ENCODE results near the gene SLC9A9. TPM values are rescaled to one million over a fixed set of nuclear protein-coding genes. Genes with fewer than 3 reads are reported as not detected.

SLC9A9 gene
- total RNA-seq, 1 experiment from 2014 or later, result 2.2 TPM

DNA sequence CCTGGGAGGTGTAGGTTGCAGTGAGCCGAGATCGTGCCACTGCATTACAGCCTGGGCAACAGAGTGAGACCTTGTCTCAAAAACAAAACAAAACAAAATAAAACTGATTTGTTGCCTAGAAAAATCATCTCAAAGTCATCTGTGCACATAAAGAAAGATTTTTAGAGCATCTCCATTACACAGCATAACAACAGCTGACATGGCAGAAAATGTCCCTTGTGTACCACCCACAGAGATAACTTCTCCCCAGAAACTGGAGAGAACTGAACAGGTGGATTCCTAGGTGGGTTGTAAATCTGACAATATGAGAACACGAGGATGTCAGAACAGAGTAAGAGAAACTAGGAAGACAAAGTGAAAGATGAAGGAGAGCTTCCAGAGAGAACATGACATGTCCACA is 207.5 kb downstream of the SLC9A9 start:
- peaks cover 20% of the 10 kb centered on the region for H3K9me3 ChIP-seq (ENCODE audit: low read length)
- no peaks in the 10 kb centered on the region for H4K20me1 ChIP-seq (ENCODE audit: insufficient read depth, low read depth, low read length)
- no peaks in the 10 kb centered on the region for H3K9me2 ChIP-seq (replicated peaks; ENCODE audit: insufficient read depth, low read length)
- H3K36me3 ChIP-seq (ENCODE audit: insufficient read depth, low read length), result no peaks in the 10 kb centered on the region; the same call in 1 of the 2 replicates
- no peak for DNase-seq
- no peak overlapping the region for H2AFZ ChIP-seq (ENCODE audit: low read length)
- H3K27me3 ChIP-seq (ENCODE audit: low read length), result no peaks in the 10 kb centered on the region
- peaks cover 19% of the 10 kb centered on the region for H3K4me1 ChIP-seq (ENCODE audit: low read length)
- no peak overlapping the region for H3K4me2 ChIP-seq (ENCODE audit: low read depth, low read length, poor library complexity, severe bottlenecking)
- H3K9ac ChIP-seq (ENCODE audit: low read length), result no peak overlapping the region
- no peak overlapping the region for H3K27ac ChIP-seq (ENCODE audit: low read length)
- no peak overlapping the region for H3K4me3 ChIP-seq (ENCODE audit: low read length)
- H3K79me2 ChIP-seq (ENCODE audit: low read length), result no peaks in the 10 kb centered on the region

DNA sequence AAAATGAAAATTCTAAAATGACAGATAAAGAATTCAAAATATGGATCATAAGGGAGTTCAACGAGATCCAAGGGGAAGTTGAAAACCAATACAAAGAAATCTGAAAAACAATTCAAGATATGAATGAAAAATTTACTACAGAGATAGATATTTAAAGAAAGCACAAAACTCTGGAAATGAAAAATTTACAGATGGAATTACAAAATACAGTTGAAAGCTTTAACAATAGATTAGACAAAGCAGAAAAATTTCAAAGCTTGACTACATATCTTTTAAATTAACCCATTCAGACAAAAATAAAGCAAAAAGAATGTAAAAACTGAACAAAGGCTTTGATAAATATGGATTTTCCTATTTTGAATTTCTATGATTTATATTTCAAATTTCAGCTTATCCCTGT is 211.1 kb downstream of the SLC9A9 start:
- DNase-seq, result peak; percentile 70
- H3K4me1 ChIP-seq (ENCODE audit: low read length), result no peaks in the 10 kb centered on the region
- no peak overlapping the region for H3K4me2 ChIP-seq (ENCODE audit: low read depth, low read length, poor library complexity, severe bottlenecking)
- H3K79me2 ChIP-seq (ENCODE audit: low read length), result no peaks in the 10 kb centered on the region
- H3K9me2 ChIP-seq (replicated peaks; ENCODE audit: insufficient read depth, low read length), result no peaks in the 10 kb centered on the region
- peaks cover 20% of the 10 kb centered on the region for H3K9me3 ChIP-seq (ENCODE audit: low read length)
- H4K20me1 ChIP-seq (ENCODE audit: insufficient read depth, low read depth, low read length), result no peaks in the 10 kb centered on the region
- H3K9ac ChIP-seq (ENCODE audit: low read length), result no peak overlapping the region
- no peak overlapping the region for H3K4me3 ChIP-seq (ENCODE audit: low read length)
- no peak overlapping the region for H3K27ac ChIP-seq (ENCODE audit: low read length)
- no peak overlapping the region for H2AFZ ChIP-seq (ENCODE audit: low read length)
- no peaks in the 10 kb centered on the region for H3K27me3 ChIP-seq (ENCODE audit: low read length)
- no peaks in the 10 kb centered on the region; the same call in 1 of the 2 replicates for H3K36me3 ChIP-seq (ENCODE audit: insufficient read depth, low read length)

DNA sequence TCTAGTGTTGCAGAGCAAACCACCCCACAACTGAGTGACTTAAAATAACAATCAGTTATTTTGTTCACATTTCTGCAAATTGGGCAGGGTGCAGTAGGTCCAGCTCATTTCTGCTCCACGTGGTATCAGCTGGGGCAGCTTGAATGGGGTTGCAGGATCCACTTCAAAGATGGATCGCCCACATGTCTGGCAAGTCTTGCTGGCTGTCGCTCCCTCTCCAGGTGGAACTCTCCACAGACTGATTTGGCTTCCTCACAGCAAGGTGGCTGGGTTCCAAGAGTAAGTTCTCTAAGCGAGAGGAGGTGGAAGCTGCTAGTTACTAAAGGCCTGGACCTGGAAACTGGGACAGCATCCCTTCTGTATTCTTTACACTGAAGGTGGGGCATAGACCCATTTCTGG is 213.3 kb downstream of the SLC9A9 start:
- no peak for DNase-seq
- Histone ChIP-seq H3K27me3 (ENCODE audit: low read length) (no peaks in the 10 kb centered on the region), H3K4me1 (ENCODE audit: low read length) (no peaks in the 10 kb centered on the region), H3K4me3 (ENCODE audit: low read length) (no peak overlapping the region), H3K4me2 (ENCODE audit: low read depth, low read length, poor library complexity, severe bottlenecking) (no peak overlapping the region), H3K9me2 (replicated peaks; ENCODE audit: insufficient read depth, low read length) (no peaks in the 10 kb centered on the region), H2AFZ (ENCODE audit: low read length) (no peak overlapping the region), H3K27ac (ENCODE audit: low read length) (no peak overlapping the region), H3K79me2 (ENCODE audit: low read length) (no peaks in the 10 kb centered on the region), H3K36me3 (ENCODE audit: insufficient read depth, low read length) (no peaks in the 10 kb centered on the region; the same call in 1 of the 2 replicates), H4K20me1 (ENCODE audit: insufficient read depth, low read depth, low read length) (no peaks in the 10 kb centered on the region), H3K9ac (ENCODE audit: low read length) (no peak overlapping the region), H3K9me3 (ENCODE audit: low read length) (peaks cover 20% of the 10 kb centered on the region)

- H3K4me3 ChIP-seq (ENCODE audit: low read length), result no peak overlapping the region
- H3K9ac ChIP-seq (ENCODE audit: low read length), result no peak overlapping the region
- no peak overlapping the region for H3K4me2 ChIP-seq (ENCODE audit: low read depth, low read length, poor library complexity, severe bottlenecking)
- peaks cover 20% of the 10 kb centered on the region for H3K9me3 ChIP-seq (ENCODE audit: low read length)
- no peaks in the 10 kb centered on the region for H3K27me3 ChIP-seq (ENCODE audit: low read length)
- H2AFZ ChIP-seq (ENCODE audit: low read length), result no peak overlapping the region
- no peaks in the 10 kb centered on the region for H3K9me2 ChIP-seq (replicated peaks; ENCODE audit: insufficient read depth, low read length)
- DNase-seq, result no peak
- H3K4me1 ChIP-seq (ENCODE audit: low read length), result no peaks in the 10 kb centered on the region
- H3K79me2 ChIP-seq (ENCODE audit: low read length), result no peaks in the 10 kb centered on the region
- H4K20me1 ChIP-seq (ENCODE audit: insufficient read depth, low read depth, low read length), result no peaks in the 10 kb centered on the region
- no peaks in the 10 kb centered on the region; the same call in 1 of the 2 replicates for H3K36me3 ChIP-seq (ENCODE audit: insufficient read depth, low read length)
- no peak overlapping the region for H3K27ac ChIP-seq (ENCODE audit: low read length)
Measured at GRCh38 chr3:143634427-143634826, 213.8 kb downstream of the SLC9A9 start.

- DNase-seq, result no peak
- Histone ChIP-seq H3K4me3 (ENCODE audit: low read length) (no peak overlapping the region), H3K79me2 (ENCODE audit: low read length) (no peaks in the 10 kb centered on the region), H3K4me1 (ENCODE audit: low read length) (no peaks in the 10 kb centered on the region), H3K36me3 (ENCODE audit: insufficient read depth, low read length) (no peaks in the 10 kb centered on the region; the same call in 1 of the 2 replicates), H4K20me1 (ENCODE audit: insufficient read depth, low read depth, low read length) (no peaks in the 10 kb centered on the region), H3K9ac (ENCODE audit: low read length) (no peak overlapping the region), H2AFZ (ENCODE audit: low read length) (no peak overlapping the region), H3K9me3 (ENCODE audit: low read length) (peaks cover 20% of the 10 kb centered on the region), H3K27me3 (ENCODE audit: low read length) (no peaks in the 10 kb centered on the region), H3K9me2 (replicated peaks; ENCODE audit: insufficient read depth, low read length) (no peaks in the 10 kb centered on the region), H3K4me2 (ENCODE audit: low read depth, low read length, poor library complexity, severe bottlenecking) (no peak overlapping the region), H3K27ac (ENCODE audit: low read length) (no peak overlapping the region)
Measured at GRCh38 chr3:143633816-143634215, 214.5 kb downstream of the SLC9A9 start.

DNA sequence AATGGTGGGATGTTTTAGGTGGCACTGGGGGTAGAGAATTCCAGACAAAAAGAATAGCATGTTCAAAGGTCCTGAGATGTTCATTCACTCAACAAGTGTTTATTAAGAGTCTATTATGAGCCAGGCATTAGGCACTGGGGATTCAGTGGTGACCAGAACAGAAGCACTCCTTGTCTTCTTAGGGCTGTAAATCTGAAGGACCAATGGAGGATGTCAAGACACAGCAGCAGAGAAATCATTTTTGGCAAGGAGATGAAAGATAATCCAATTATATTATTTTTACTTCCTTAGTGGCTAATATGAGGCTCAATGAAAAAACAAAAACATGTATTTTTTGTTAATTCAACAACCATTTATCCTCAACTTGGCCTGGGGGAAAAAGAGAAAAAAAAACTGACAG is 218.5 kb downstream of the SLC9A9 start:
- Histone ChIP-seq H3K79me2 (ENCODE audit: low read length) (no peaks in the 10 kb centered on the region), H3K4me3 (ENCODE audit: low read length) (no peak overlapping the region), H3K27ac (ENCODE audit: low read length) (no peak overlapping the region), H4K20me1 (ENCODE audit: insufficient read depth, low read depth, low read length) (no peaks in the 10 kb centered on the region), H3K9me2 (replicated peaks; ENCODE audit: insufficient read depth, low read length) (no peaks in the 10 kb centered on the region), H3K9me3 (ENCODE audit: low read length) (no peaks in the 10 kb centered on the region), H3K36me3 (ENCODE audit: insufficient read depth, low read length) (no peaks in the 10 kb centered on the region), H3K27me3 (ENCODE audit: low read length) (no peaks in the 10 kb centered on the region), H3K4me2 (ENCODE audit: low read depth, low read length, poor library complexity, severe bottlenecking) (no peak overlapping the region), H2AFZ (ENCODE audit: low read length) (no peak overlapping the region), H3K9ac (ENCODE audit: low read length) (no peak overlapping the region), H3K4me1 (ENCODE audit: low read length) (no peaks in the 10 kb centered on the region)
- DNase-seq, result no peak

DNA sequence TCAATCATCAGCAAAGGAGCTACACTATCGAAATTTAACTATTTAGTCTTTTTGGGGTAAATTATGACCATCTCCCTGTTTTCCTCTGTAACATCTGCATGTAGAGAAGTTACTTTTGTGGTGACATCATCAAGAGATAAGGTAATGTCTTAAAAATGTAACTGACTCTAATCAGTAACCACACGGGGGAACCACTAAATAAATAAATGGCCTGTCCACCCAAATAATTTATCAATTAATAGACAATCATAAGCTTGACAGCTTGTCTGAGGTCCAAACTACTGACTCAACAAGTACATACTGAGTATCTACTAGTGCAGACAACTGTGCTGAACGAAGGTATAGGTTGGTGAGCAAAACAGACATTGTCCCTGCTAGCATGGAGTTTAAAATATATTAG is 219.3 kb downstream of the SLC9A9 start:
- H4K20me1 ChIP-seq (ENCODE audit: insufficient read depth, low read depth, low read length), result no peaks in the 10 kb centered on the region
- H3K4me2 ChIP-seq (ENCODE audit: low read depth, low read length, poor library complexity, severe bottlenecking), result no peak overlapping the region
- no peaks in the 10 kb centered on the region for H3K79me2 ChIP-seq (ENCODE audit: low read length)
- H3K4me1 ChIP-seq (ENCODE audit: low read length), result no peaks in the 10 kb centered on the region
- H3K9me3 ChIP-seq (ENCODE audit: low read length), result no peaks in the 10 kb centered on the region
- H3K36me3 ChIP-seq (ENCODE audit: insufficient read depth, low read length), result no peaks in the 10 kb centered on the region
- H2AFZ ChIP-seq (ENCODE audit: low read length), result no peak overlapping the region
- no peaks in the 10 kb centered on the region for H3K27me3 ChIP-seq (ENCODE audit: low read length)
- no peak overlapping the region for H3K27ac ChIP-seq (ENCODE audit: low read length)
- no peak for DNase-seq
- H3K9ac ChIP-seq (ENCODE audit: low read length), result no peak overlapping the region
- H3K9me2 ChIP-seq (replicated peaks; ENCODE audit: insufficient read depth, low read length), result no peaks in the 10 kb centered on the region
- H3K4me3 ChIP-seq (ENCODE audit: low read length), result no peak overlapping the region

DNA sequence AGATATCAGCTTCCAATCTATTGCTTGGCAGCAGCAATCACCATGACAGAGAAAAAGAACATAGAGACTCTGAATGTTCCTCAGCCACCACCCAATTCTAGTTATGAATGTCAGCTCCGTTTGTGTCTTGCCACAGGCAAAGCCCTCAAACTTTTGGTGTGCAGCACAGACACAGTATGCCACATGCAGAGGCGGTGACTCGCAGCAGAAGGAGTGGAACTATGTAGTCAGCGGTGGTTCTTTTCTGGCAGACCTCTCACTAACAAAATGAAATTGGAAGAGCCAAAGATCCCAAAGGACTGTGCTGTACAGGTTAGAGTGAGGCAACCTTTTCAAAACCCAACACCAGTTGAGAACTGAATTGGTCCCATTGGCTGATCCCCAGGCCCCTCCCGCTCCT is 220.9 kb downstream of the SLC9A9 start:
- DNase-seq, result no peak
- H3K27ac ChIP-seq (ENCODE audit: low read length), result no peak overlapping the region

DNA sequence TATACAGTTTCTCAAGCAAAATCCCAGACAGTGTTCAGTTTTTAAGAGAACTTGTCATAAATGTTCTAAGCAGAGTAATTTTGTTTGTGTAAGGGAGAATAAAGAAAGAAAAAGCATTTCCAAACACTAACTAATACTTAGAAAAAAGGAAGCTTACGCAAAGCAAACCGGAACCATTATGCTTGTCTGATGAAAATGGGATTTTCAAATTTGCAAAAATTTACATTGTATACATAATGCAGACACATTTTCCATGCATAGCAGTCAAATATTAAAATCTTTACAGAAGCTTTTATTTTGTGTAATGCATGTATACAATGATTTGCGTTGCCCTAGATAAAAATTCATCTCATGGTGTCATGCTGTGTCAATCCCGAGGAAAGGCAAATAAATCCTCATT is 229.0 kb downstream of the SLC9A9 start:
- Histone ChIP-seq H3K9me3 (ENCODE audit: low read length) (no peaks in the 10 kb centered on the region), H3K36me3 (ENCODE audit: insufficient read depth, low read length) (no peaks in the 10 kb centered on the region), H4K20me1 (ENCODE audit: insufficient read depth, low read depth, low read length) (no peaks in the 10 kb centered on the region), H3K9me2 (replicated peaks; ENCODE audit: insufficient read depth, low read length) (no peaks in the 10 kb centered on the region), H3K4me2 (ENCODE audit: low read depth, low read length, poor library complexity, severe bottlenecking) (no peak overlapping the region), H2AFZ (ENCODE audit: low read length) (no peak overlapping the region), H3K79me2 (ENCODE audit: low read length) (no peaks in the 10 kb centered on the region), H3K9ac (ENCODE audit: low read length) (no peak overlapping the region), H3K27ac (ENCODE audit: low read length) (no peak overlapping the region), H3K4me3 (ENCODE audit: low read length) (no peak overlapping the region), H3K27me3 (ENCODE audit: low read length) (no peaks in the 10 kb centered on the region), H3K4me1 (ENCODE audit: low read length) (no peaks in the 10 kb centered on the region)
- DNase-seq, result no peak

More for the DNA sequence above, 220.9 kb downstream of the SLC9A9 start:
- H3K36me3 ChIP-seq (ENCODE audit: insufficient read depth, low read length), result no peaks in the 10 kb centered on the region
- H3K4me3 ChIP-seq (ENCODE audit: low read length), result no peak overlapping the region
- no peaks in the 10 kb centered on the region for H3K4me1 ChIP-seq (ENCODE audit: low read length)
- H4K20me1 ChIP-seq (ENCODE audit: insufficient read depth, low read depth, low read length), result no peaks in the 10 kb centered on the region
- H3K27me3 ChIP-seq (ENCODE audit: low read length), result no peaks in the 10 kb centered on the region
- H3K9ac ChIP-seq (ENCODE audit: low read length), result no peak overlapping the region
- no peaks in the 10 kb centered on the region for H3K9me3 ChIP-seq (ENCODE audit: low read length)
- no peaks in the 10 kb centered on the region for H3K9me2 ChIP-seq (replicated peaks; ENCODE audit: insufficient read depth, low read length)
- no peak overlapping the region for H3K4me2 ChIP-seq (ENCODE audit: low read depth, low read length, poor library complexity, severe bottlenecking)
- no peaks in the 10 kb centered on the region for H3K79me2 ChIP-seq (ENCODE audit: low read length)
- H2AFZ ChIP-seq (ENCODE audit: low read length), result no peak overlapping the region
